Iris pigment epithelial cell (primary cell): Measurements from ENCODE around the gene CREB5.
"Not testable (repeated sequence)": the region's sequence is repeated elsewhere in the genome, so short reads cannot be mapped to it uniquely, and the experiment has no call there.

Source experiments
- DNase-seq: peaks from one replicate; pipeline ENCODE4 v3.0.0-alpha.2; 2011; ENCODE audit warnings: low read depth

CREB5 gene

DNA sequence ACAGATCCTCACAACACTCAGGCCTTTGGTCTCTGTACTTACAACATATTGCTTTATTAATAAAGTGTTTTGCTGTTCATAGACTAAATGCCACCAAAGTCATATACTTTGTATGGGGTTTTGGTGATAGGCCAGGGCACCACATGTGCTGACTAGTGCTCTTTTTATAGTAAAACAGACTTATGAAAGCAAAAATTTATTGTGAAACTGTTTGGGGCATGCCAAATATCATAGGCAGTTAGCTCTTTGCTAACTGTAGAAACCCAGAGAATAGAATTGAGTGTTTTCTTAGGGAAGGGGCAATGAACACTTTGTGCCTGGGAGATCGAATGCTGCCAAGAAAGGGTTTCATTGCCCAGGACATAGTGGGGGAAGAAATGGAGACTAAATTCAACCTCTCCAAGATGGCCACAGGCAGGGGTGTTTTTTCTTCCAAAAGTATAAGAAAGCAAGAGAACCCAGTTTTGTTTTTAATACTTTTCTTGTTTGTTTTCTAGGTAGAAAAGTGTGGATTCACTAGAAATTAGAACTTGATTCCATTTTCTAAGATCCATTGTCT lies 403.1 kb downstream of the CREB5 start:
- DNase-seq = no peak

DNA sequence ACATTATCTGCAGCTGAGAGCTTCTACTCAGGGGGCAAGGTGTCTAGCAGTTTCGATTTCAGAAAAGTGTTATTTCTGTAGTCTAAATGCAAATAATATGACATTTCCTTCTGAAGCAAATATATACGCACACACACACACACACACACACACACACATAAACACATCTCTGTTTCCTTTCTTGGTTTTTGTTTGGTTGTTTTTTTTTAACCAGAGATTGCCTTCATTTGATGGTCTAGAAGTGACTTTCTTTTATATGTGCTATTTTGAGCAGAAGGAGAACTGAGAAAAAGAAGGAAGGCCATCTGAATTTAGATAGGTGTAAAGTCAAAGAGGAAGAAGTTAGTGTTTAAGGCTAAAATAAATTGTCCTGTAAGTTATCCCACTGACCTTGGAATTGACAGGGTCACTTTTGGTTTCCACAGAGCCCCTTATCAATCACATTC lies 403.6 kb downstream of the CREB5 start:
- DNase-seq = no peak

DNA sequence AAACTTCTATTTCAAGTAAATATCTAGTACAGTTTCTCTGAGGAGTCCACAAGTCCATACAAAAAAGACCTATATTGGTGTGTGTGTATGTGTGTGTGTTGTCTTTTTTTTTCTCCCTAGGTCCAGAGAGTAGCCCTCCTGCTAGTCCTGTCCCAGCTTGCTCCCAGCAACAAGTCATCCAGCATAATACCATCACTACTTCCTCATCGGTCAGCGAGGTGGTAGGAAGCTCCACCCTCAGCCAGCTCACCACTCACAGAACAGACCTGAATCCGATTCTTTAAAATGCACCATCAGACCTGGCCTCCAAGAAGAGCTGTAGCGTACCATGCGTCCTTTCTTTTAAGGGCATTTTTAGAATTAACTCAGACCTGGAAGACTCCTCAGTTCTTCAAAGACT lies 406.7 kb downstream of the CREB5 start:
- no peak for DNase-seq

DNA sequence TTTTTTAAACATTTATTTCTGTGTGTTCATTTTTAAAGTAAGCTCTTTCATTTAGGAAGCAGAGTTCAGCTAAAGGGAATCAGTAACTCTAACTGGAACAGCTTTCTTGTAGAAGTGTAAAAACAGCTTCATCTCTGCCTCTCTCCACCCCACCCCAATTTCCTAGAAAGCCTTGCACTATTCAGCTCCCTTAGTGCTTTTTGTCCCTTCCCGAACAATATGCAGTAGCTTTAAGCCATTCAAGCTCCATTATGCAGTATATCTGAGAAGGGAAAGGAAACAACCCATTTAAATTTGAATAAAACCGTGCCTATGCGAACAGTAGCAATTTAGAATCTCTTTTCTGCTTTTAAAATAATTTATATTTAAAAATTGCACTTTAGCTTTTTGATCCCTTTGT lies 411.3 kb downstream of the CREB5 start:
- no peak for DNase-seq

DNA sequence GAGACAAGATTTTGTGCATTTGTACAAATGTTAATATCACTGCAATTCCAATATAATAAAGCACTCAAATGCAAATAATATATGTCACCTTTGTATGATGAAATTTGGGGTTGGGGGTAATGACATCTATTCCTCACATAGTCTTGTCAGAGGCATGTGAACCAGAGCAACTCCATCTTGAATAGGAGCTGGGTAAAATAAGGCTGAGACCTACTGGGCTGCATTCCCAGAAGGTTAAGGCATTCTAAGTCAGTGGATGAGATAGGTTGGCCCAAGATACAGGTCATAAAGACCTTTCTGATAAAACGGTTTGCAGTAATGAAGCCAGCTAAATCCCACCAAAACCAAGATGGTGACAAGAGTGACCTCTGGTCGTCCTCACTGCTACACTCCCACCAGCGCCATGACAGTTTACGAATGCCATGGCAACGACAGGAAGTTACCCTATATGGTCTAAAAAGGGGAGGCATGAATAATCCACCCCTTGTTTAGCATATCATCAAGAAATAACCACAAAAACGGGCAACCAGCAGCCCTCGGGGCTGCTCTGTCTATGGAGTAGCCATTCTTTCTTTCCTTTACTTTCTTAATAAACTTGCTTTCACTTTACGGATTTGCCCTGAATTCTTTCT lies 413.6 kb downstream of the CREB5 start:
- not testable (repeated sequence) for DNase-seq

DNA sequence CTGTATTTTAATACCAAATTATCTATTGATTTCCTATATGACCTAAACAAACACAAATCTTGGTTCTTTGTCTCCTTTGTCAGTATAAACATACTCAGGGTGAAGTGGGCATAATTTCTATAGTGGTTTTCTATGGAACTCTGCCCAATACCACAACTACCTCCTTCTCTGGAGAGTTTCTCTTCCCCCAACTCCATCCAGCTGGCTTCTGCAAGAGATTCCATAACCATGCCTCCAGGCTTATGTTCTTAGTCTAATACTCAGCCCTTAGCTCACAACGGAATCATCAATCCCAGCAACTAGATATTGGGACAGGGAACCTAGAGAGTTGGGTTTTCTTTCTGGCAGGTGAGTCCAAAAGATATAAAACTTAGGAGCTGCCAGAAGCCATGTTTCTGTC lies 418.5 kb downstream of the CREB5 start:
- DNase-seq = no peak

DNA sequence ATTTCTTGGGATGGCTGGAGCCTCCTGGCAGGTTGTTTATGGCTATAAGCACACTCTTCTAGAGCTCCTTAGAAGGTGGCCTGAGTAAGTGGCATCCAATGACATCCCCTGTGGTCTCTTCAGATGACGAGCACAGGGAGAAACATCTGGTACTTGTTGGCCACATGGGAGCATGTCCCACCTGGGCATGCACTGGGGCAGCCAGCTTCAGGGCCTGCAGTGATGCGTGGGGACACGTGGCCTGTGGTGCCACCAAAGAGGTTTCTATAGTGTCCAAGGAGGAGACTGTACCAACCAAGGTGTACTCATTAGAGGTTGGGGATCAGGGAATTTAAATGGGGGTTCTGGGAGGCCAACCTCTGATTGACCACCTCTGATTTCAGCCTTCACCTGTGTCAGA lies 420.4 kb downstream of the CREB5 start:
- no peak for DNase-seq

DNA sequence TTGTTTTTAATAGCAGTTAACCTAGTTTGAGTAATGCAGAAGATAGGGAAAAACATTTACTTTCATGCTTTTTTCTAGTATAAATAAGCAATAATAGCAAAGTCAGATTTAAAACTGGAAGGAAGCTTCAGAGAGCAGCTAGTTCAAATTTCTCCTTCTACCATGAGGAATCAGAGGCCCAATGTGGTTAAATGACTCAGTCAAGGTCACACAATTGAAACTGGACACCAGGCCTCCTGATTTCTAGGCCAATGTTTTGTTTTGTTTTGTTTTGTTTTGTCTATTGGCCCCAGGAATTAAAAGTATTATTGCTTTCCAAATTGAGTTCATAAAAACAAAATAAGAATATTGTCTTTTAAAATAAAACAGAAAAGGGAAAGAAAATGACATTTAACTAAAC lies 423.5 kb downstream of the CREB5 start:
- DNase-seq = peak; percentile 79

DNA sequence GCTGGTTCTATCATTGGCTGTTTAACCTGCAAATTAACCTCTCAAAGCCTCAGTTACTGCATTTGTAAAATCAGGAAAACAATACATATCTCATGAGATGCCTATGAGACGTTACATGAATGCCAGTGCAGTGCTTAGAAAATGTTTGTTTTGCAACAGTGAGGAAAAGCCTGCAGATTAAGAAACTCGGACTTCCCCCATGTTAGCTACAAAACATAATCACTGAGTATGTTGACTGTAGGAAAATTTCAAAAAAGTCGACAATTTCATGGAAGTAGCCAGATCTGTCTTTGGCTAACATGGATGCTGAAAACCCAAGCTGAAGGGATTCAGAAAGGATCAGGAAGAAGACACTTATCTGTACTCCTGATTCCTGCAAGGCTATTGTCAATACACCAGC lies 424.4 kb downstream of the CREB5 start:
- peak; percentile 36 for DNase-seq

DNA sequence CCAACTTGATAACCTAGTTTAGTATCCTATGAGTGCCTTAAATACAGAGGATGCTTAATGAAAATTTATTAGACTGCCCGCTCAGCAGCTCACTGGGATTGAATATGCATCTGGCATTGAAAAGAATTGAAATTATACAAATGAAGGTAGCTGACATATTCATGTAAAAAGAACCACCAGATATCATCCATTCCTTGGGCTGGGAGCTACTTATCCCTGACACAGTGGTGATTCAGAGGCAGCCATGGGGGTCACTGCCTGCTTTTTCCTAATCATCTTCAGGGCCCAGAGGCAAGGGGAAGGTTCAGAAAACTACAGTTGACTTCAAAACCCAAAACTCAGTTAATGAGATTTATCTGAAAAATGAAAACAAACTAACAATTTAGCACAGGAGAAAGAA lies 424.9 kb downstream of the CREB5 start:
- DNase-seq = no peak

DNA sequence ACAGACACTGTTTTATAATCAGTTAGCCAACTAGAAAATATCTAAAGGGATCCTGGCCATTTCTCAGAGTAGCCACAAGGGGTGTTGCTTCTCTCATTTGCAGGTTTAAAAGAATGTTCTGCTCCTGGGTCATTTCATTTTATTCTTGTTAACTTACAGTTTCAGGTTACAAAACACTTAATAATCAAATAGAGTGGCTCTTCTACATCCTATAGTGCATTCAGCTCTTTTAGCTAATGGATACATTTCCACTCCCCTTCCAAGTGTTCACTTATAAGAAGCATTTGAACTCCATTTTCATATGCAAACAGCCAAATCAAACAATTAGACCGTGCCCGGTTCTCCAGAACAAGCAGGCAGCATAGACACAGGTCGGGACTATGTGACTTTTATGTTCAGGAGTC lies 428.3 kb downstream of the CREB5 start:
- DNase-seq = peak; percentile 37

DNA sequence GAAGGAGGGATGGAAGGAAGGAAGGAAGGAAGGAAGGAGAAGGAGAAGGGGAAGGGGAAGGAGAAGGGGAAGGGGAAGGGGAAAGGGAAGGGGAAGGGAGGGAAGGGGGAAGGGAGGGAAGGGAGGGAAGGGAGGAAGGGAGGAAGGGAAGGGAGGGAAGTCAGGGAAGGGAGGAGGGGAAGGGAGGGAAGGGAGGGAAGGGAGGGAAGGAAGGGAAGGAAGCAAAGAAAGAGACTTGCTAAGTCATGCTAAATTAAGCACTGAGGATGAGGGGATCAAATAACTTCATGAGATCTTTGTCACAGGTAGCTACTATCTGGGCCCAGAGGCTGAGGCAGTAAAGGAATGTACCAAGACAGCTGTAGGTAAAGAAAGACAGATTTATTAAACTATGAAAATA lies 429.4 kb downstream of the CREB5 start:
- no peak for DNase-seq

DNA sequence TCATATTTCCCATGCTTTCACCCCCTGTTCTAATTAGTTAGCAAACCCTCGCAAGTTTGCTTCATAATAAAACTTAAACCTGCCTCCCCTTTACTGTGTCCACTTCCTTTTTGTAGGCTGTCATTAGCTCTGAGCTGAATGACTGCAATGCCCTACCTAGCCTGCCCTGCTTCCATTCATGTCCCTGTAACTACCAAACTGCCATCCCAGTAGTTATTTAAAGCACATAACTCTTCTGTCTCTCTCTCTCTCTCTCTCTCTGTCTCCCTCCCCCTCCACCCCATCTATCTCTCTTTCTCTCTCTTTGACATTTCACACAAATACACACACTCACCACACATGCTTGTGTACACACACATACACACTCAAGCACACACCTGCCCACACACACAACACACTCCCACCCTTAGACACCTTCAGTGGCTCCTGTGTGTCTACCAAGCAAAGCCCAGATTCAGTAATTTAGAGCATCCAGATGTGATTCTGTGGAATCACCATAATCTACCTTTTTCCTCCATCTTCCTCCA lies 430.5 kb downstream of the CREB5 start:
- no peak for DNase-seq

DNA sequence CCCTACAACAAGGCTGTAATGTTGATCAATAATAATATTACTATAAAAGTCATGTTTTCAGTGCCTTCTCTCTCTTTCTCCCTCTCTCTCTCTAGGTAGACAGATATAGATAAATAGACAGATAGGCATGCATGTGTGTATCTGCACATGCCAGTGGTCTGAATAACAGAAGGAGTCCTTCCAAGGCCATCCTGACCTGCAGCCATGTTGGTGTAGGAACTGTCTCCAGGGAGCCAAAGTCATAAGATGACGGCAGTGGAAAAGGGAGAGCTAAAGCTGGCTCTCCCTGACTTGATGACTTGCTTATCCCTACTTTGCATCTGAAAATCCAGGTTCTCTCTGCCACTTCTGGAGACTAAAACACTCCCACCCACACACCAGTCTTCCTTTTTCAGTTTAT lies 432.8 kb downstream of the CREB5 start:
- DNase-seq = no peak

DNA sequence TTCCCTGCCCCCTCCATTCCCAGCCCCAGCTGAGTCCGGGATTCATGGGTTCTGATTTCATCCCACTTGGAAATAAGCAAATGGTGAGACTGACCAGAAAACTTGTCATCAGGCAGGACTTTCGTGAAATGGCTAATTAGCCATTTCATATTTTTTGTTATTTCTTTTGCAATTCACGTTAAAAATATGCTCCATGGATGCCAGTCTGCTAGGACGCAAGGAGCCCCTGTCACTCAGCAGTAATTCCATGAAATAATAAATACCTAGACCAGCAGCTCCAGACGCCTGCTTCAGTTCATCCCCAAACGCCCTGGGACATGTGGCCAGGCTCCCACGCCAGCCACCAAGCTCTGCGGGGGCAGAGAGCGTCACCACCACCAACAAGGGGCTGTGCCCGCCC lies 434.9 kb downstream of the CREB5 start:
- no peak for DNase-seq

DNA sequence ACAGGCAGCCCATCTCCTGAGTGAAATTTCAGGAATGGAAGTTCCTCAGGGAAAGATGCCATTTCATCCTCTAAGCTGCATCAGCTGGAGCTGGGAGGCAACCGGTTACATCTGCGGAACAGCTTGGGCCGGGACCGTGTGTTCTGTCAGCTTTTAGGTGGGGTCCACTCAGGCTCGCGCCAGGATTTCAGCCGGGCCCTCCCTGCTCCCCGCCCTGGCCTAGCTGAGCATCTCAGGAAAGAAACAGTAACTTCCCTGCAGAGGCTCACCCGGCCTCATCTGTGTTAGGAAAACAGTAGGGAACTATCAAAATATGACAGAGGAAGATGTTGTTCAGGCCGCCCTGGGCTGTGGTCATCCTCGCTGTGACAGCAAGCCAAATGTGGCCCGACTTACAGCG lies 435.4 kb downstream of the CREB5 start:
- DNase-seq = no peak

DNA sequence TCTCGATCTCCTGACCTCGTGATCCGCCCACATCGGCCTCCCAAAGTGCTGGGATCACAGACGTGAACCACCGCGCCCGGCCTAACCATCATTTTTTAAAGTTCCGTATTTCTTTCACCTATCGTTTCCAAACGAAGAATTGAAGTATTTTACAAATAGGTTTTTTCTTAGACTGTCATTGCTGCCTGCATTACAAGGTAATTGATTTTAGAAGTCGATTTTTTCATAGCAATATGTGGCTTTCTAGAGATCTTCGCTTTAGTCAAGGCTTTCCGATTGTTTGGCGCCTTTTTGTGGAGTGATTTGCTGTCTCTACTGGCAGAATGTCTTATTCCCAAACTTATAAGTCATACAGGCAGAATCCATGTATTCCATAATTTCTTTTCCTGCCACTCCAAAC lies 436.6 kb downstream of the CREB5 start:
- no peak for DNase-seq

DNA sequence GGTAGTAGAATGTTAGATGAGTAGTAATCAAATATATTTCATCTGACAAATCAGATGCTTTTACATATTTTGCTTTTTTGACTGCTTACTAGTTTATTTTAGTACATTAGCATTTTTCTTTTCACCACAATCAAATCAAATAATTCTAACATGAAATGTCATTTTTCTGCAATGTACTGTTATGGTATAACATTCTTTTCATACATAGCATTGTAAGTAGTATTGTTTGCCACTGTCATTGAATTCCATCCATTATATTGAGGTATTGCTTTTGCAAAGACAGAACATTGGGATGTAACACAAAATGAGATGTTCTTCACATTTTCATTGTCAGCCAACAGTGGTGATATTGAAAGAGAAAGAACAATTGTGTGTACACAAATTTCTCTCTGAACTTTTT lies 438.4 kb downstream of the CREB5 start:
- DNase-seq = no peak

DNA sequence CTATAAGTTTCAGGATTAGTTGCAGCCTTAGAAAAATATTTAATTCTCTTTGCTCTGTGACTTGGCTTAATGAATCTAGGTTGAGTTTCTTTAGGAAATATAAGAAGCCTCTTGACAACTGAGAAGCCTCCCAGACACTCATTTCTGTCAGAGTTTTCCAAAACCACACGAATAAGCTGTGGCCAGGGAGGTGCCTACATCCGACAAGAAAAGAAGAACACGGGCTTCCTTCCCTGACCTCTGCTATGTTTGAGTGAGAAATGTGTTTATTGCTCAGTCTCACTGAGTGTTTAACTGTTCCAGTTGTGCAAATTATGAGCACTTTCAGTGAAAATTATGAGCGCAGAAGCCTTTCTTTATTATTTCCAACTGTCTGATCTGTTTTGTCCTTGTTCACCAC lies 440.8 kb downstream of the CREB5 start:
- DNase-seq = no peak

DNA sequence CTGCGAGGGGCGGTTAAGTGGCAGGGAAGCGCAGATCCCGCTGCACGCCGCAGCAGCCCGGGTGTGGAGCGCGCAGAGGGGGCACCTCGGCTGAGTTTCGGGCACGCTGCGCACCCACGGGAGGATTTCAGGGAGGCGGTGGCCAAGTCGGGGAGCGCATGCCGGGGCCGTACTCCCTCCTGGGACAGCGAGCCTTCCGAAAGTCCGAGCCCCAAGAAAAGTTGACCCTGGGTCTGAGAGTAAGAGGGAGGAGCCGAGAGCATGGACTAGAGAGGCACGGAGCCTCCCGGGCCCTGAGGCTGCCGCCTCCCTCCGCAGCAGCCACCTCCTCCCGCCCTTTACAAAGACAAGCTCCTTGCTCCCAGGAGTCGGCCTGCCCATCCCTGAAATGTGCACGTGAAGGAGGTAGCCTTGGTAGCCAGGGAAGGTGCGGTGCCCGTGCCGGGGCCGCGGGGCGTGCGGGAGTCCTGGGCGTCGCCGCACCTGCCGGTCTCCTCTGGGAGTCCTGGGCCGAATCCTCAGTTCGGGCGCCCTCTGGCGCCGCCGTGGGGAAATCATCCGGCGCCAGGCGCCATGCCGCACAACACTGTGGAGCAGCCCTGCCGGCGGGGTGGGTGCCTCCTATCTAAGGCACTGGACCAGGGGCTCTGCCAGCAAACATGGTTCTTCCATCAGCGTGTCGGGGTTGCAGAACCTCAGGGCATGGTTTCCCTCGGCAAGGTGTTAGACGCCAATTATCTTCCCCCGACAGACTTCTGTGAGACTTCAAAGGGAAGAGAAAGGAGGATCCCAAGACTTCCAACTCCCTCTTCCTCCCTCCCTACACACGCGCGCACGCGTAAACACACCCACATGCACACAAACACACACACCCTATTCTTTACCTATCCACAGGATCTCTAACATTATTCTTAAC lies 441.8 kb downstream of the CREB5 start:
- peak; percentile 45 for DNase-seq

DNA sequence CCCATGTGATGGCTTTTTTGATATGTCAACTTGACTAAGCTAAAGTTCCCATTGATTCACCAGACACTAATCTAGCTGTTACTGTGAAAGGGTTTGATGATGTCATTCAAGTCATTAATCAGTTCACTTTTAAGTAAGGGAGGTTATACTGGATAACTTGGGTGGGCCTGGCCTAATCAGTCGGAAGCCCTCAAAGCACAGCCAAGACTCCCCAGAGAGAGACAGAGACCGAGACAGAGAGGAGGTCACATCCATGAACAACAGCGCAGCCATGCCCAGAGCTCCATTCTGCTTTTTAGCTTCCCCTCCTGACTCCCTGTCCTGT lies 442.4 kb downstream of the CREB5 start:
- no peak for DNase-seq

DNA sequence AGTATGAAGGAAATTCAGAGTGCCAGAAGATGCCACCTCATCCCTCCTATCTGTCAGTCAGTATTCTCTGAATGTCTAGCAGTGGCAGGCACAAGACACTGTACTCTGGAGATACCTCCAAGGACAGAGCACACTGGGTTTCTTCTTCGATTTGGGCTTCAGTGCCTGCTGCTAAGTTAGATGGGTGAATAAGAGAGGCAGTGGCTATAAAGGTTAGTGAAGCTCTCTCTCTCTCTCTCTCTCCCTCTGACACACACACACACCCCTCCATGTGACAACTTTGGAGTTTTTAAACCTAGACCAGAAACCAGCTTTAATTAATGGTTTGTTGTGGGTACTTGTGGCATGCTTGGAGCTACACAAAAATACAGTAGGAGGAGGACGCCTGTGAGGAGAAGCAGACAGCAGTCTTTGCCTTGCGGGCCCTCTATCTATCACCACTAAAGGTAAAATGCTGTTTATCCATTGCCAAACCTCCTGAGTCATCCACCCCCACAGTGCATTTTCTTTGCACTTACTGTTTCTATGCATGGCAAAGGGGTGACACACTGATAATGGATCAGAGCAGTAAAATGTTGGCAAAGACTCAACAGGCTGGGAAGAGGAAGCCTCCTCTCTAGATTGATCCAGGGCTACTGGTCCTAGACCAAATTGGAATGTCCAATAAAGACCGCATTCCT lies 443.4 kb downstream of the CREB5 start:
- peak; percentile 92 for DNase-seq

DNA sequence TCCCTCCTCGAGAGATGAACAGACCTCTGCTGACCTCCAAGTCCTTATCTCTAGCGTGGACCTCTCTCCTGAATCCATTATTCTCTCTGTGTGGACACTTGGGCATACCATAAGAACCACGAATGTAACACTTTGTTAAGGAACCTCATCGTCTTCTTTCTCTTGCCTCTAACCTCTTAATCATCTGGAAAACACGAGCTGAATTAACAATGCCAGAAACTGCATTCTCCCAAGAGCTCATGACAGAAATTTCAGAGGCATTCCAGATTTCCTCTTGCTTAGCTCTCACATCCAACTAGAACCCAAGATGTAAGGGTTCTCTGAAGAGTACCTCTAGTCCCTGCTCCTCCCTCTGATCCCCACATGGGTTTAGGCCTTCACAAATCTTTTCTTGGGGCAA lies 444.3 kb downstream of the CREB5 start:
- DNase-seq = no peak
